Esophagus muscularis mucosa (tissue), 4 donors: ENCODE results near the gene CD79B. TPM values are rescaled to one million over a fixed set of nuclear protein-coding genes. Genes with fewer than 3 reads are reported as not detected.
"Not testable (repeated sequence)": the region's sequence is repeated elsewhere in the genome, so short reads cannot be mapped to it uniquely, and the experiment has no call there.

Experiments
- DNase-seq: peaks from one replicate; pipeline ENCODE4 v3.0.0-alpha.2; 2017; ENCODE audit errors: extremely low spot score
- H3K27ac ChIP-seq, 4 donors: fragments of 200-600 bp; sonication (generic); replicated peaks in 1 of 4; 1 replicate in 3 of 4; 2 replicates in 1 of 4; pipeline ENCODE4 v1.5.1; 2016 to 2019; ENCODE audit warnings: mild to moderate bottlenecking in 1 of 4
- H3K27me3 ChIP-seq, 4 donors: fragments of 200-600 bp; sonication (generic); one replicate each; pipeline versions ENCODE4 v1.5.1 to v1.6.0; 2016 to 2019
- H3K36me3 ChIP-seq, 4 donors: fragments of 200-600 bp; sonication (generic); one replicate each; pipeline ENCODE4 v1.5.1; 2016 to 2019
- H3K4me1 ChIP-seq, 4 donors: fragments of 200-600 bp; sonication (generic); one replicate each; pipeline ENCODE4 v1.5.1; 2016 to 2019
- H3K4me3 ChIP-seq, 4 donors: fragments of 200-600 bp; sonication (generic); 1 replicate in 2 of 4; 2 replicates in 2 of 4; pipeline ENCODE4 v1.5.1; 2016 to 2019; ENCODE audit warnings: mild to moderate bottlenecking in 4 of 4, moderate library complexity in 1 of 4
- H3K9me3 ChIP-seq, 4 donors: fragments of 200-600 bp; sonication (generic); 1 replicate in 3 of 4; 2 replicates in 1 of 4; pipeline ENCODE4 v1.5.1; 2016 to 2019
- CTCF ChIP-seq, 3 experiments: fragments of 200-600 bp in 2 of 3; fragments of 450-650 bp in 1 of 3; sonication (generic) in 2 of 3; IDR thresholded peaks; one replicate each; pipeline ENCODE4 v1.5.1; 2017 to 2019; ENCODE audit warnings: antibody characterized with exemption in 3 of 3, mild to moderate bottlenecking in 2 of 3, moderate library complexity in 1 of 3
- EP300 ChIP-seq: sonication (generic); formaldehyde crosslinking; IDR thresholded peaks from one replicate; pipeline ENCODE4 v1.6.1; 2017; ENCODE audit warnings: antibody characterized with exemption
- POLR2A ChIP-seq: fragments of 450-650 bp; IDR thresholded peaks from one replicate; pipeline ENCODE4 v1.6.1; 2017; ENCODE audit warnings: antibody characterized with exemption, moderate library complexity, mild to moderate bottlenecking, low read depth
- POLR2AphosphoS5 ChIP-seq, 2 donors: sonication (generic); formaldehyde crosslinking; IDR thresholded peaks; one replicate each; pipeline ENCODE4 v1.6.1; 2017; ENCODE audit warnings: antibody characterized with exemption in 2 of 2
- WGBS: methylation state at CpG from one replicate; pipeline ENCODE4 v1.1.5; 2018; 5-methylcytosine and 5-hydroxymethylcytosine counted together
- intact Hi-C: fragments of 100-400 bp; cut with DNase I; formaldehyde crosslinking; loops from one replicate; pipeline ENCODE4 v1.15.1; 2023
- total RNA-seq, 4 donors: library from RNA; depleted of rRNA; stranded (reverse); fragments of >200 nt; gene quantifications; one replicate each; pipeline versions ENCODE4 v1.1.0 to v1.2.1, GENCODE V29; 2016

CD79B gene
- total RNA-seq, 4 donors from 2014 or later = 2.1 to 6.1 (median 5.8) TPM

GRCh38 chr17:63910096-63910495 lies 22.0 kb downstream of the CD79B start:
- Histone ChIP-seq H3K36me3 (no peaks in the 10 kb centered on the region), H3K4me3 (no peak overlapping the region), H3K27ac (no peak overlapping the region), H3K9me3 (no peaks in the 10 kb centered on the region), H3K27me3 (peaks cover 0 to 14% (median 0%) of the 10 kb centered on the region in 4 donors), H3K4me1 (peaks cover 0 to 5% (median 0%) of the 10 kb centered on the region in 4 donors)
- no peak for DNase-seq
- WGBS = 80% methylated on average over 8 of the region's 14 CpGs
- TF ChIP-seq POLR2A (no peak), EP300 (no peak), POLR2AphosphoS5 (IDR thresholded peaks at IDR 0.05) (no peak), CTCF (IDR thresholded peaks at IDR 0.05) (no peak)
- intact Hi-C loops = loop anchor here (10.0 kb wide), 2 partner anchors 225 to 375 kb away; partner anchors contain the start of gene ERN1

GRCh38 chr17:63909586-63909985 lies 22.5 kb downstream of the CD79B start:
- H3K4me1 ChIP-seq, DNase-seq, H3K27ac ChIP-seq, intact Hi-C loops, H3K36me3 ChIP-seq, H3K4me3 ChIP-seq, H3K9me3 ChIP-seq: not testable (repeated sequence)
- WGBS = 91% methylated on average over 9 of the region's 10 CpGs
- peaks cover 0 to 14% (median 0%) of the 10 kb centered on the region in 4 donors for H3K27me3 ChIP-seq

- H3K9me3 ChIP-seq, H3K36me3 ChIP-seq, DNase-seq, H3K27ac ChIP-seq, intact Hi-C loops, H3K4me3 ChIP-seq, H3K4me1 ChIP-seq: not testable (repeated sequence)
- H3K27me3 ChIP-seq = peaks cover 0 to 14% (median 0%) of the 10 kb centered on the region in 4 donors
- 51% methylated on average over 12 of the region's 12 CpGs for WGBS
Measured at GRCh38 chr17:63907161-63907778, 24.9 kb downstream of the CD79B start.

- H3K4me1 ChIP-seq, intact Hi-C loops, H3K36me3 ChIP-seq, H3K27me3 ChIP-seq, H3K27ac ChIP-seq, H3K4me3 ChIP-seq, H3K9me3 ChIP-seq, DNase-seq: not testable (repeated sequence)
- WGBS = 95% methylated on average over 8 of the region's 8 CpGs
Measured at GRCh38 chr17:63904796-63905195, 27.3 kb downstream of the CD79B start.

GRCh38 chr17:63903787-63904201 lies 28.3 kb downstream of the CD79B start:
- H3K27me3 ChIP-seq, H3K36me3 ChIP-seq, H3K4me3 ChIP-seq, H3K27ac ChIP-seq, intact Hi-C loops, H3K4me1 ChIP-seq, H3K9me3 ChIP-seq, DNase-seq: not testable (repeated sequence)
- peak; percentile 22 to 24 (median 23) for TF ChIP-seq CTCF (IDR thresholded peaks at IDR 0.05)
- WGBS = 41% methylated on average over 5 of the region's 5 CpGs

GRCh38 chr17:63901971-63902370 lies 30.2 kb downstream of the CD79B start:
- WGBS = 100% methylated on average over 2 of the region's 2 CpGs
- DNase-seq, H3K9me3 ChIP-seq, intact Hi-C loops, H3K4me3 ChIP-seq, H3K27ac ChIP-seq, H3K36me3 ChIP-seq, H3K4me1 ChIP-seq, H3K27me3 ChIP-seq: not testable (repeated sequence)

GRCh38 chr17:63898899-63899798 lies 33.0 kb downstream of the CD79B start:
- H3K36me3 ChIP-seq, H3K9me3 ChIP-seq, H3K4me1 ChIP-seq, H3K27me3 ChIP-seq, H3K27ac ChIP-seq, DNase-seq, H3K4me3 ChIP-seq, intact Hi-C loops: not testable (repeated sequence)
- 92% methylated on average over 2 of the region's 6 CpGs for WGBS

- H3K4me3 ChIP-seq, H3K27ac ChIP-seq, H3K36me3 ChIP-seq, H3K4me1 ChIP-seq, DNase-seq, H3K27me3 ChIP-seq, intact Hi-C loops, H3K9me3 ChIP-seq: not testable (repeated sequence)
- WGBS = 79% methylated on average over 6 of the region's 14 CpGs
Measured at GRCh38 chr17:63896524-63897354, 35.4 kb downstream of the CD79B start, which contains the start of gene CSH1. Gene CSH1, minus strand, starts transcription at chr17:63896574. Its CDS starts 63 bp downstream, at chr17:63896511.

- H3K27ac ChIP-seq, intact Hi-C loops, H3K4me3 ChIP-seq, H3K36me3 ChIP-seq, H3K4me1 ChIP-seq, H3K9me3 ChIP-seq, DNase-seq, H3K27me3 ChIP-seq: not testable (repeated sequence)
- WGBS = 86% methylated on average over 2 of the region's 10 CpGs
Measured at GRCh38 chr17:63894821-63895220, 37.3 kb downstream of the CD79B start.
